Activated CD4-positive, alpha-beta T cell treated with anti-CD3 and anti-CD28 coated beads for 24 hours (primary cell): Measurements from ENCODE around the gene ELP1.
"Not testable (repeated sequence)": the region's sequence is repeated elsewhere in the genome, so short reads cannot be mapped to it uniquely, and the experiment has no call there.

Experiments
- DNase-seq, 2 donors: peaks; one replicate each; pipeline ENCODE4 v3.0.0-alpha.2; 2020; ENCODE audit warnings: low read depth in 2 of 2

Gene ELP1

GRCh38 chr9:108854094-108854493, 79.8 kb downstream of the ELP1 start:
- no peak for DNase-seq

GRCh38 chr9:108852079-108852478, 81.8 kb downstream of the ELP1 start:
- DNase-seq, result no peak

GRCh38 chr9:108851138-108851537, 82.8 kb downstream of the ELP1 start:
- DNase-seq, result no peak

GRCh38 chr9:108850293-108850897, 83.5 kb downstream of the ELP1 start:
- DNase-seq, result no peak

- DNase-seq, result not testable (repeated sequence)
These were observed 85.6 kb downstream of the ELP1 start for GRCh38 chr9:108848296-108848695.

GRCh38 chr9:108845947-108846346, 88.0 kb downstream of the ELP1 start:
- no peak for DNase-seq

GRCh38 chr9:108845507-108845906, 88.4 kb downstream of the ELP1 start:
- DNase-seq, result no peak

GRCh38 chr9:108844856-108845255, 89.1 kb downstream of the ELP1 start:
- DNase-seq, result no peak

- no peak for DNase-seq
These were observed 89.5 kb downstream of the ELP1 start for GRCh38 chr9:108844391-108844790.

GRCh38 chr9:108842610-108843295, 91.2 kb downstream of the ELP1 start:
- DNase-seq, result no peak

GRCh38 chr9:108839561-108839960, 94.4 kb downstream of the ELP1 start:
- not testable (repeated sequence) for DNase-seq

GRCh38 chr9:108838017-108838416, 95.9 kb downstream of the ELP1 start:
- DNase-seq, result no peak

GRCh38 chr9:108837530-108837929, 96.4 kb downstream of the ELP1 start:
- no peak for DNase-seq

- DNase-seq, result no peak
These were observed 97.1 kb downstream of the ELP1 start for GRCh38 chr9:108836781-108837180.

GRCh38 chr9:108836319-108836718, 97.6 kb downstream of the ELP1 start:
- no peak for DNase-seq

- no peak for DNase-seq
These were observed 98.1 kb downstream of the ELP1 start for GRCh38 chr9:108835831-108836230.

GRCh38 chr9:108834959-108835665, 98.8 kb downstream of the ELP1 start:
- no peak for DNase-seq

- DNase-seq, result no peak
These were observed 101.8 kb downstream of the ELP1 start for GRCh38 chr9:108832179-108832500.

GRCh38 chr9:108831496-108832178, 102.3 kb downstream of the ELP1 start:
- DNase-seq, result no peak

GRCh38 chr9:108830272-108830671, 103.7 kb downstream of the ELP1 start:
- DNase-seq, result no peak

- no peak for DNase-seq
These were observed 110.1 kb downstream of the ELP1 start for GRCh38 chr9:108823829-108824228.
